Measurements from ENCODE around the gene PRH1. TPM values are rescaled to one million over a fixed set of nuclear protein-coding genes. Genes with fewer than 3 reads are reported as not detected.

PRH1 gene
- total RNA-seq, 1 experiment from 2014 or later, result 5.9 TPM

DNA sequence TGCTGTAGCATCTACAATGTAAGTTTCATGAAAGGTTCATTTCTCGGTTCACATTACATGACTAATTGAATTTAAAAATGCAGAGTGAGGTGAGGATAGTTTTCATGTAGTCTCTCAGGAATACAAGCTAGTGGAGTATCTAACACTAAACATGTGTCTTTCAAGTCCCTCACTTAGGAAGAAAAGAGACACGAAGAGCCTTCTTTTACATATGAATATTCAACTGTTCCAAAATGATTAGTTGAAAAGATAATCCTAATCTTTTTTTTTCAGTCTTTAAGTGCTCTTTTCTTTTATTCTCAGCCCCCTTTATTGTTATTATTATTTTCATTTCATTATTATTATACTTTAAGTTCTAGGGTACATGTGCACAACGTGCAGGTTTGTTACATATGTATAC is 45.6 kb downstream of the PRH1 start:
- Histone ChIP-seq H2AFZ (ENCODE audit: low read depth, low read length, poor library complexity, severe bottlenecking) (no peak overlapping the region), H3K36me3 (ENCODE audit: control insufficient read depth in 1 of 2, insufficient read depth in 2 of 2, low read length in 2 of 2) (no peaks in the 10 kb centered on the region), H3K4me2 (ENCODE audit: low read length) (no peak overlapping the region), H3K4me3 (replicated peaks in 1 of 2; ENCODE audit: low read depth in 1 of 2, low read length in 2 of 2) (no peak overlapping the region), H3K27me3 (ENCODE audit: insufficient read depth, low read length) (no peaks in the 10 kb centered on the region), H3K4me1 (ENCODE audit: control insufficient read depth in 1 of 2, insufficient read depth in 2 of 2, low read length in 2 of 2) (no peaks in the 10 kb centered on the region), H3K9me2 (ENCODE audit: insufficient read depth) (no peaks in the 10 kb centered on the region), H4K20me1 (ENCODE audit: insufficient read depth) (no peaks in the 10 kb centered on the region), H3K9me3 (ENCODE audit: control insufficient read depth in 1 of 2, insufficient read depth in 1 of 2, low read depth in 1 of 2, low read length in 2 of 2) (no peaks in the 10 kb centered on the region), H3K9ac (ENCODE audit: low read length) (no peak overlapping the region), H3K79me2 (ENCODE audit: insufficient read depth, low read length) (no peaks in the 10 kb centered on the region), H3K27ac (ENCODE audit: low read depth, low read length) (no peak overlapping the region)
- no peak for DNase-seq (ENCODE audit: low read depth, low spot score)
- intact Hi-C loops (cut with micrococcal nuclease), result no loop called here
- ChIA-PET RAD21 (ENCODE audit: low non-redundant PET in 1 of 2, low total read pairs in 2 of 2, uncharacterized antibody in 2 of 2, unreplicated experiment in 2 of 2) (no interaction called here), POLR2A (no interaction called here), CTCF (no interaction called here)
- BruUV-seq (replicated peaks), result no TSS peak
- TF ChIP-seq ZFX (IDR thresholded peaks at IDR 0.05) (no peak), ZNF274 (IDR thresholded peaks at IDR 0.05; ENCODE audit: low read depth, low read length) (no peak), EZH2phosphoT487 (IDR thresholded peaks at IDR 0.05; ENCODE audit: borderline replicate concordance) (no peak)
- no peak for ATAC-seq

Other genes with a start within 250 kb of the PRH1 start
- gene STYK1, start 210.2 kb downstream of the PRH1 start, total RNA-seq (2021; ENCODE audit: unreplicated experiment), result 4.4 TPM
- gene YBX3, start 160.9 kb downstream of the PRH1 start, total RNA-seq (2021; ENCODE audit: unreplicated experiment), result 419 TPM
- gene TAS2R7, start 81.6 kb downstream of the PRH1 start, total RNA-seq (2021; ENCODE audit: unreplicated experiment), result not detected
- gene TAS2R8, start 77.0 kb downstream of the PRH1 start, total RNA-seq (2021; ENCODE audit: unreplicated experiment), result not detected
- gene TAS2R9, start 74.1 kb downstream of the PRH1 start, total RNA-seq (2021; ENCODE audit: unreplicated experiment), result not detected
- gene TAS2R10, start 57.9 kb downstream of the PRH1 start, total RNA-seq (2021; ENCODE audit: unreplicated experiment), result 0.81 TPM
- 2.2 TPM for gene PRR4, start 34.8 kb downstream of the PRH1 start, total RNA-seq (2021; ENCODE audit: unreplicated experiment)
- 0.91 TPM for gene TAS2R13, start 25.3 kb upstream of the PRH1 start, total RNA-seq (2021; ENCODE audit: unreplicated experiment)
- gene PRH2, start 45.0 kb upstream of the PRH1 start, total RNA-seq (2021; ENCODE audit: unreplicated experiment), result not detected
- 1.9 TPM for gene TAS2R14, start 55.0 kb upstream of the PRH1 start, total RNA-seq (2021; ENCODE audit: unreplicated experiment)
- 0.54 TPM for gene TAS2R50, start 102.7 kb upstream of the PRH1 start, total RNA-seq (2021; ENCODE audit: unreplicated experiment)
- 0.76 TPM for gene TAS2R20, start 114.0 kb upstream of the PRH1 start, total RNA-seq (2021; ENCODE audit: unreplicated experiment)
- gene TAS2R19, start 138.4 kb upstream of the PRH1 start, total RNA-seq (2021; ENCODE audit: unreplicated experiment), result 1.6 TPM
- gene TAS2R31, start 147.2 kb upstream of the PRH1 start, total RNA-seq (2021; ENCODE audit: unreplicated experiment), result 1.7 TPM
- 0.42 TPM for gene TAS2R46, start 178.0 kb upstream of the PRH1 start, total RNA-seq (2021; ENCODE audit: unreplicated experiment)
- not detected for gene TAS2R43, start 208.1 kb upstream of the PRH1 start, total RNA-seq (2021; ENCODE audit: unreplicated experiment)

All from HCT116 (cell line).